Stimulated activated naive CD8-positive, alpha-beta T cell treated with anti-CD3 and anti-CD28 coated beads, Interleukin-15, amount 100 ng/mL, for 72 hours (primary cell): ENCODE results near the gene NLRC5.
"Not testable (repeated sequence)": the region's sequence is repeated elsewhere in the genome, so short reads cannot be mapped to it uniquely, and the experiment has no call there.

Source experiments
- ATAC-seq: fragments of 150-1000 bp; cut with Tn5 transposase; 2 replicates; pipeline ENCODE4 v1.10.0; 2021; ENCODE audit warnings: mild to moderate bottlenecking, moderate library complexity
- DNase-seq, 2 donors: peaks; one replicate each; pipeline ENCODE4 v3.0.0; 2021 to 2022
- H3K27ac Mint-ChIP-seq, 2 donors: one replicate each; pipeline ENCODE4 v1.8.0; 2022; ENCODE audit warnings: mild to moderate bottlenecking in 2 of 2, mixed read lengths in 2 of 2, moderate library complexity in 2 of 2
- H3K27me3 Mint-ChIP-seq: one replicate; pipeline ENCODE4 v1.8.0; 2022; ENCODE audit warnings: mixed read lengths
- H3K4me1 Mint-ChIP-seq: one replicate; pipeline ENCODE4 v1.8.0; 2022; ENCODE audit warnings: mild to moderate bottlenecking, mixed read lengths
- H3K4me3 Mint-ChIP-seq, 2 donors: one replicate each; pipeline ENCODE4 v1.8.0; 2022; ENCODE audit warnings: mild to moderate bottlenecking in 2 of 2, mixed read lengths in 2 of 2, moderate library complexity in 1 of 2
- H3K9me3 Mint-ChIP-seq, 2 donors: one replicate each; pipeline ENCODE4 v1.8.0; 2022; ENCODE audit warnings: mixed read lengths in 2 of 2

NLRC5 gene

DNA sequence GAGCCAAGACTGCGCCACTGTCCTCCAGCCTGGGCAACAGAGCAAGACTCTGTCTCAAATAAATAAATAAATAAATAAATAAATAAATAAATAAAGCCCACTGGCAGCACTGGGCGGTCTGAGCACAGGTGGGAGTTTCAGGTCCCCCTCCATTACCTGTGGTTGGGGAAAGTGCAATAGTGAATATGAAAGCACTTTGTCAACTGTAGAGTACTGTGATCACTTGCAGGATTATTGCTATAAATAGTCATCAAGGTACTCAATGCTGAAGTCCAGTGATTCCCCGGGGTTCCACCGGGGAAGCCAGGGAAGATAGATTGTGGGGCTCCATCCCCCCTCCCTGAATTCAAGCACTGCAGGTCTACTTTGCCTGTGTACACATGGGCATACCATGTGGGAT is 60.3 kb downstream of the NLRC5 start:
- H3K9me3 Mint-ChIP-seq: no peaks in the 10 kb centered on the region
- peak; percentile 70 for ATAC-seq
- peak overlapping the region; percentile 74 to 95 for H3K27ac Mint-ChIP-seq
- no peaks in the 10 kb centered on the region for H3K27me3 Mint-ChIP-seq
- H3K4me3 Mint-ChIP-seq: no peak overlapping the region
- H3K4me1 Mint-ChIP-seq: peaks cover 91% of the 10 kb centered on the region
- no peak for DNase-seq

GRCh38 chr16:57051696-57052228 is 62.4 kb downstream of the NLRC5 start:
- H3K9me3 Mint-ChIP-seq: no peaks in the 10 kb centered on the region
- H3K4me3 Mint-ChIP-seq: peak overlapping the region; percentile 66 to 70
- H3K4me1 Mint-ChIP-seq: peaks cover 70% of the 10 kb centered on the region
- DNase-seq (no peak), ATAC-seq (no peak)
- H3K27ac Mint-ChIP-seq: peak overlapping the region; percentile 86 to 92
- H3K27me3 Mint-ChIP-seq: no peaks in the 10 kb centered on the region

- DNase-seq (no peak), ATAC-seq (no peak)
- peak overlapping the region in 1 of 2 donors; percentile 89 for H3K27ac Mint-ChIP-seq
- no peaks in the 10 kb centered on the region for H3K9me3 Mint-ChIP-seq
- peaks cover 65% of the 10 kb centered on the region for H3K4me1 Mint-ChIP-seq
- no peak overlapping the region for H3K4me3 Mint-ChIP-seq
- H3K27me3 Mint-ChIP-seq: no peaks in the 10 kb centered on the region
Measured at GRCh38 chr16:57053206-57053605, 63.8 kb downstream of the NLRC5 start.

- H3K4me3 Mint-ChIP-seq: no peak overlapping the region
- DNase-seq (no peak), ATAC-seq (no peak)
- H3K27me3 Mint-ChIP-seq: no peaks in the 10 kb centered on the region
- H3K9me3 Mint-ChIP-seq: no peaks in the 10 kb centered on the region
- H3K27ac Mint-ChIP-seq: no peak overlapping the region
- peaks cover 60% of the 10 kb centered on the region for H3K4me1 Mint-ChIP-seq
Measured at GRCh38 chr16:57054338-57054737, 65.0 kb downstream of the NLRC5 start.

GRCh38 chr16:57054771-57055170 is 65.4 kb downstream of the NLRC5 start:
- no peaks in the 10 kb centered on the region for H3K9me3 Mint-ChIP-seq
- no peaks in the 10 kb centered on the region for H3K27me3 Mint-ChIP-seq
- H3K27ac Mint-ChIP-seq: peak overlapping the region in 1 of 2 donors; percentile 31
- DNase-seq (no peak), ATAC-seq (no peak)
- no peak overlapping the region for H3K4me3 Mint-ChIP-seq
- peaks cover 63% of the 10 kb centered on the region for H3K4me1 Mint-ChIP-seq

- Mint-ChIP-seq H3K4me1 (peaks cover 63% of the 10 kb centered on the region), H3K4me3 (no peak overlapping the region), H3K9me3 (no peaks in the 10 kb centered on the region), H3K27ac (no peak overlapping the region), H3K27me3 (no peaks in the 10 kb centered on the region)
- no peak for DNase-seq
- ATAC-seq: no peak
Measured at GRCh38 chr16:57055671-57056070, 66.3 kb downstream of the NLRC5 start.

- DNase-seq (no peak), ATAC-seq (no peak)
- Mint-ChIP-seq H3K27ac (peak overlapping the region in 1 of 2 donors; percentile 55), H3K27me3 (no peaks in the 10 kb centered on the region), H3K4me1 (peaks cover 42% of the 10 kb centered on the region), H3K9me3 (no peaks in the 10 kb centered on the region), H3K4me3 (no peak overlapping the region)
Measured at GRCh38 chr16:57058291-57058861, 69.0 kb downstream of the NLRC5 start.

DNA sequence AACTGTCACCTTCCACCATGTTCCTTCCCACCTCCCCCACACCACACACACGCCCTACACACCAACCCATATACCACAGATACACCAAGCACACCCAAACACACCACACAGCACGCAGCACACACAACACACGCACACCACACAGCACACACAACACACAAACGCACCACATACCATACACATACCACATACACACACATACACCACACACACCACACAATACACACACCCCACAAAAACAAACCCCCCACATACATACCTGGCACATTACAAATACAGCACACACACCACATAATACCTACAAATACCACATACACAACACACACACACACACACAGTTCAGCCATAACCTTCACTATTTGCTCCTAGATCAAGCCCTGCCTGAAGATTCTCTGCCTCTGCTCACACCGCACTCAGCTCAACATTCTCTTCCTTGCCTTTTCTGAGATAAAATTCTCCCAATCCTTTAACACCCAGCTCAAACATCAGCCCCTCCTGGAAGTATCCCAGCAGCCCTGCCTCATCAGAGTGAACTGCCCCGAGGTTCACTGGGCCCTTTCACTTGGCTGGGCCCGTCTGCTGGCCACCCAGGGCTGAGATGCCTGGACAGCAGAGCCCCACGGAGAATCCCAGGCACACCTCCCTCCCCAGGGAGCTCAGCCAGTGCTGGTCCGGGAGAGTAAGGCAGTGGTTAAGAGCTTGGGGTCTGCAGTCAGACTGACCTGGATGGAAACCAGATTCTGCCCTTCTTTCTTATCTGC is 71.1 kb downstream of the NLRC5 start:
- peaks cover 41% of the 10 kb centered on the region for H3K4me1 Mint-ChIP-seq

DNA sequence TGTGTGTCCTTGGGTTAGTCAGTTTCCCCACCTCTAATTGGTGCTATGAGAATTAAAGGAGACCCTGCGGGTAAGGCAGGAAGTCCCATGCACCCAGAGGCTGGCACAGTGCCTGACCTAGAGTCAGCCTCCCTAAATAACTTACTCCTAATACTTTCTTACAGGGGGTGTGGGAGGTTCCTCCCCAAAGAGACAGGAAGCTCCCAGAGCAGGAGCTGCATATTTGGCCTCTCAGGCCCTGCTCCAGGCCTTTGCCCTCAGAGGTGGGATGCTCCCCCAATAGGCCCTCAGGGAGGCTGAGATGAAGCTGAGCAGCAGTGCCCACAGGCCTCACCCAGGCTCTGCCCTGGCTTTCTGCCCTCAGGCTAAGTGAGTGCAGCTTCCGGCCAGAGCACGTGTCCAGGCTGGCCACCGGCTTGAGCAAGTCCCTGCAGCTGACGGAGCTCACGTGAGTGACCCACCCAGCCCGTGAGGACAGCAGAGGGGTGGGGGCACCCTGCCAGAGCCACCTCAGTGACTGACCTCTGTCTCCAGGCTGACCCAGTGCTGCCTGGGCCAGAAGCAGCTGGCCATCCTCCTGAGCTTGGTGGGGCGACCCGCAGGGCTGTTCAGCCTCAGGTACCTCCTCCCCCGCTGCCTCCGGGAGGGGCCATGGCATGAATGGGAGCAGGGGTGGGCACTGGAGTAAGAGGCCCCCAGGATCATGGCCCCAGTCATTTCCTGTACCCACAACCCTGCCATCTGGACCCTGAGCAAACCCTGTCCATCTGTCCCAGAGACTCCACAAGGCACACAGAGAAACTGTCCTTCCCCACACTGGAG is 71.9 kb downstream of the NLRC5 start:
- Mint-ChIP-seq H3K9me3 (no peaks in the 10 kb centered on the region), H3K4me3 (no peak overlapping the region), H3K27ac (peak overlapping the region; percentile 49 to 59), H3K27me3 (no peaks in the 10 kb centered on the region), H3K4me1 (peaks cover 48% of the 10 kb centered on the region)
- DNase-seq: no peak
- ATAC-seq: peak; percentile 32

More for the DNA sequence above, 71.1 kb downstream of the NLRC5 start:
- ATAC-seq (peak; percentile 26), DNase-seq (no peak)
- Mint-ChIP-seq H3K27ac (peak overlapping the region; percentile 49 to 81), H3K9me3 (no peaks in the 10 kb centered on the region), H3K4me3 (no peak overlapping the region), H3K27me3 (no peaks in the 10 kb centered on the region)

DNA sequence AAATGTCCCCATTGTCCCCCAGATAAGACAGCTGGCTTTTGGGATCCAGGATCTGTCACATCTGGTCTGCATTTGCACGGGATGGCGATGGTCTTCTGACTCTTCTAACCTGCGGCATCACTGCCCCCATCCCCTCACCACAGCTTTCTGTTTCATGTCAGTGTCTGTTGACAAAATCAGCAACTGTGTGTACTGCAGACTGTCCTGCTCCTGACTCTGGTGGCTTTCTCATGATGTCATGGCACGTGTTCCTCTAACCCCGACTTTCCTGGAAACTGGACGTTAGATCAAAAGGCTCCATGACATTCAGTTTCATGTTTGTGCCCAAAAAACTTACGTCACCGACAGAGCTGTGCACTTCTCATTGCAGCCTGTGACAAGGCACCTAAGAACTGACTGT is 73.0 kb downstream of the NLRC5 start:
- Mint-ChIP-seq H3K4me1 (peaks cover 58% of the 10 kb centered on the region), H3K4me3 (no peak overlapping the region), H3K9me3 (no peaks in the 10 kb centered on the region), H3K27ac (no peak overlapping the region), H3K27me3 (no peaks in the 10 kb centered on the region)
- DNase-seq (no peak), ATAC-seq (no peak)

GRCh38 chr16:57063189-57063588 is 73.8 kb downstream of the NLRC5 start:
- not testable (repeated sequence) for H3K9me3 Mint-ChIP-seq, H3K4me3 Mint-ChIP-seq, DNase-seq, ATAC-seq, H3K27ac Mint-ChIP-seq, H3K27me3 Mint-ChIP-seq
- peaks cover 55% of the 10 kb centered on the region for H3K4me1 Mint-ChIP-seq

- Mint-ChIP-seq H3K4me3 (no peak overlapping the region), H3K4me1 (peaks cover 49% of the 10 kb centered on the region), H3K27ac (peak overlapping the region; percentile 63 to 83), H3K27me3 (no peaks in the 10 kb centered on the region), H3K9me3 (no peaks in the 10 kb centered on the region)
- ATAC-seq: no peak
- no peak for DNase-seq
Measured at GRCh38 chr16:57064995-57065394, 75.6 kb downstream of the NLRC5 start.

DNA sequence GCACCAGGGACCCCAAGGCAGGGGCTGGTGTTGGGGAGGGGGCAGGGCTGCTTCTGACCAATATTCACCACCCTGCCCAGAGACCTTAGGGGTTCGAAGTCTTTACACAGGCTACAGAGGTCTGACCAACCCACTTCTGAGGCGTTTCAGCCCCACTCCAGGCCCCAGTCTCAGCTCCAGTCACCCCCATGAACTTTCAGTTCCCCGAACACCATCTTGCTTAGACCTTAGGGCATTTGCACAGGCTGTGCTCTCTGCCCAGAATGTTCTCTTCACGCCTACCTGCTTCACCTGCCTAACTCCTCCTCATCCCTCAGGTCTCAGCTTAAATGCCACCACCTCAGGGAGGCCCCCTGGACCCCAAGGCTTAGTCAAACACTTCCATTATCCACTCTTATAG is 77.3 kb downstream of the NLRC5 start:
- Mint-ChIP-seq H3K4me3 (no peak overlapping the region), H3K4me1 (peaks cover 52% of the 10 kb centered on the region), H3K27ac (peak overlapping the region in 1 of 2 donors; percentile 91), H3K9me3 (peaks cover 0 to 15% of the 10 kb centered on the region in 2 donors), H3K27me3 (no peaks in the 10 kb centered on the region)
- no peak for DNase-seq
- ATAC-seq: peak; percentile 24

DNA sequence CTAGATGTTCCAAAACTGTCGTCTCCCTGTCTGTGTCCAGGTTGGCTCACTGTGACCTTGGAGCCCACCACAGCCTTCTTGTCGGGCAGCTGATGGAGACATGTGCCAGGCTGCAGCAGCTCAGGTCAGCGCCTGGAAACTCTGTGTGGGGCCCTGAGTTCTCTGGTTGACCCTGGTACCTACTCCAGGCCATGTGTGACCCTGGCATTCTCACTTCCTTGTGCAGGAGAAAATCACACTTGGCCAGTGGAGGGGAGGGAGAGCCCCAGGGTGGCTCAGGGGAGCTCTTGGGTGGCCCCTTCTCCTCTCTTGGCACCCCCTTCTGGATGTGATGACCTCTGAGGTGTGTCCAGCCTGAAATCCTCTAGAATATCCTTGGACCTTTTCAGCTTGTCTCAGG is 78.0 kb downstream of the NLRC5 start:
- no peaks in the 10 kb centered on the region for H3K27me3 Mint-ChIP-seq
- peaks cover 0 to 15% of the 10 kb centered on the region in 2 donors for H3K9me3 Mint-ChIP-seq
- H3K4me1 Mint-ChIP-seq: peaks cover 60% of the 10 kb centered on the region
- peak overlapping the region in 1 of 2 donors; percentile 91 for H3K27ac Mint-ChIP-seq
- no peak overlapping the region for H3K4me3 Mint-ChIP-seq
- no peak for ATAC-seq
- no peak for DNase-seq

- no peak overlapping the region for H3K4me3 Mint-ChIP-seq
- peaks cover 70% of the 10 kb centered on the region for H3K4me1 Mint-ChIP-seq
- no peaks in the 10 kb centered on the region for H3K27me3 Mint-ChIP-seq
- H3K27ac Mint-ChIP-seq: no peak overlapping the region
- ATAC-seq (no peak), DNase-seq (no peak)
- peaks cover 0 to 15% of the 10 kb centered on the region in 2 donors for H3K9me3 Mint-ChIP-seq
Measured at GRCh38 chr16:57069053-57069452, 79.7 kb downstream of the NLRC5 start.
